HG03571 (cell line): ENCODE measurements around the gene HAGHL.

Source experiments
- ATAC-seq: cut with Tn5 transposase; IDR thresholded peaks from one replicate; pipeline ENCODE4 v1.9.1; 2021; ENCODE audit not compliant: unreplicated experiment

HAGHL gene

GRCh38 chr16:720990-721764 is 5.7 kb upstream of the HAGHL start, which contains the start of gene ANTKMT:
Gene ANTKMT (plus strand): TSS chr16:721146. CDS start chr16:721275, 129 bp downstream.
- peak; percentile 58 for ATAC-seq

- no peak for ATAC-seq
These were observed 5.0 kb upstream of the HAGHL start for GRCh38 chr16:721765-722540.

- no peak for ATAC-seq
These were observed 3.9 kb upstream of the HAGHL start for GRCh38 chr16:722835-723633.

GRCh38 chr16:723695-724094 is 3.2 kb upstream of the HAGHL start:
- ATAC-seq, result no peak

- no peak for ATAC-seq
These were observed 2.5 kb upstream of the HAGHL start for GRCh38 chr16:724188-725040.

- ATAC-seq, result no peak
These were observed 1.9 kb upstream of the HAGHL start for GRCh38 chr16:725041-725376.

- ATAC-seq, result no peak
These were observed 1.3 kb upstream of the HAGHL start for GRCh38 chr16:725463-726187.

GRCh38 chr16:726188-726437 is 793 bp upstream of the HAGHL start:
- ATAC-seq, result no peak

GRCh38 chr16:727291-727977 is 528 bp downstream of the HAGHL start:
- no peak for ATAC-seq

- ATAC-seq, result peak; percentile 30
These were observed 1.4 kb downstream of the HAGHL start for GRCh38 chr16:728131-728889.

- no peak for ATAC-seq
These were observed 2.2 kb downstream of the HAGHL start for GRCh38 chr16:728890-729744.

- ATAC-seq, result no peak
These were observed 3.1 kb downstream of the HAGHL start for GRCh38 chr16:729768-730665.

- ATAC-seq, result no peak
These were observed 4.0 kb downstream of the HAGHL start for GRCh38 chr16:730666-731509.

- no peak for ATAC-seq
These were observed 5.4 kb downstream of the HAGHL start for GRCh38 chr16:732332-732731.

GRCh38 chr16:732936-733335 is 6.0 kb downstream of the HAGHL start:
- no peak for ATAC-seq
